Measurements from ENCODE around the gene TPO.
"Not testable (repeated sequence)": the region's sequence is repeated elsewhere in the genome, so short reads cannot be mapped to it uniquely, and the experiment has no call there.

Gene TPO

DNA sequence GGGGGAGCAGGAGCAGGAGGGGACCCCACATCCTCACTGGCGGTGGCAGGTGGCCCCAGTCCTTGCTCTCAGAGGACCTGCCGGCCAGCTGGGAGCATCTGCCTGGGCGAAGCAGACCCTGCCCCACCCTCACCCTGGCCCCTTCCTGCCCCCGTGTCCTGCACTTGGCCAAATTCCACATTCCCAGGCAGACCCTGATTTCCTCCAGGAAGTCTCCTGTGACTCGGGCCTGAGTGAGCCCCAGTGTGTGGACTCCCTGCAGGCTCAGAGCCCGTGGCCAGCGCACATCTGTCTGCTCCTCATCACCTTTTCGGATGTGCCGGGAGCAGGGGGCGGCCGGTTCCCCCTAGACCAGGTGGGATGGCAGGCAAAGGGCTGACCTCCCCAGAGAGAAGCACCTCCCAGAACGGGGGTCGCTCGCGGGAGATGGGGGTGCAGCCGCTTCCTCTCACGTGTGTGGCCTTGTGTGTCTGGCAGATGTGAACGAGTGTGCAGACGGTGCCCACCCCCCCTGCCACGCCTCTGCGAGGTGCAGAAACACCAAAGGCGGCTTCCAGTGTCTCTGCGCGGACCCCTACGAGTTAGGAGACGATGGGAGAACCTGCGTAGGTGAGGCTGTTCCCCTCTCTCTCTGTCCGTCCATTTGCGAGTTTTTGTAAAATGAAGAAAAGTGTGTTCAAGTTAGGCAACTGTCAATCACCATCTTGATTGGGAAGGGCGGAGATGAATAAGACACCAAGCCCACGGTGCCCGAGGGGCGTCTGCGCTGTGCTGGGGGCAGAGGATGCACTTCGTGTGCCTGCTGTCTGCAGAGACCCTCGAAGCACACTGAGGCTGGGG is 90.4 kb downstream of the TPO start:
- no peak for DNase-seq (ENCODE audit: low read depth)

DNA sequence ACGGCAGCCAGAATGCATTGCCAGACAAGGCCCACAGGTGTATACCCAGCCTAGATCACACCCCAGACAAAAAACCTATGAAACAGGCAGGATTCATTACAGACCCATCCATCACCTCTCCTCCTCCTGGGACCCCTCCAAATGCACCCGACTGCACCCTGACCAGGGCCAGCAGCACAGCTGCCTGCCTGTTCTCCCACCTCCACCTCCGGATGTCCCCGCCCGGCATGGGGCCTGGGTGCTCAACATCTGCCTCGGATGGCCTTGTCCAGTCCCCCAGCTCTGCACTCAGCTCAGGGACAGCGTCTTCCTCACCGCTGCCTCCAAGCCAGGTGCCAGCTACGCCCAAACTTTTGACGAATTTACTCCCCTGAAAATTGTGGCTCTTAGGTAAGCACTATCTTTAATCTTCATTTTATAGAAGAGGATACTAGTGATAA is 91.1 kb downstream of the TPO start:
- DNase-seq (ENCODE audit: low read depth), result no peak

DNA sequence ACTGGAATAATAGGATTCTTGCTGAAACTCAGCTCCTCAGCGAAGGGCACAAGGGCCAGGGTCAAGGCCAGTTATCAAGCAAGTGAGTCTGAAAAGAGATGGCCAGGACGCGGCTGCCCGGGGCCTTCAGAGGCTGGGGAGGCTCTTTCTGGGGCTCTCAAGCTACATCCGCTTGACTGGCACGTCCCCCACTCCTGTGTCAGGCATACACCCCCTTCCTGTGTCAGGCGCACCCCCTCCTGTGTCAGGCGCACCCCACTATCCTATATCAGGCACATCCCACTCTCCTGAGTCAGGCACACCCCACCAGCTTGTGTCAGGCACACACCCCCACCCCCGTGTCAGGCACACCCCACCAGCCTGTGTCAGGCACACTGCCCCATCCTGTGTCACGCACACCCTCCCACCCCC is 91.8 kb downstream of the TPO start:
- DNase-seq (ENCODE audit: low read depth), result no peak

DNA sequence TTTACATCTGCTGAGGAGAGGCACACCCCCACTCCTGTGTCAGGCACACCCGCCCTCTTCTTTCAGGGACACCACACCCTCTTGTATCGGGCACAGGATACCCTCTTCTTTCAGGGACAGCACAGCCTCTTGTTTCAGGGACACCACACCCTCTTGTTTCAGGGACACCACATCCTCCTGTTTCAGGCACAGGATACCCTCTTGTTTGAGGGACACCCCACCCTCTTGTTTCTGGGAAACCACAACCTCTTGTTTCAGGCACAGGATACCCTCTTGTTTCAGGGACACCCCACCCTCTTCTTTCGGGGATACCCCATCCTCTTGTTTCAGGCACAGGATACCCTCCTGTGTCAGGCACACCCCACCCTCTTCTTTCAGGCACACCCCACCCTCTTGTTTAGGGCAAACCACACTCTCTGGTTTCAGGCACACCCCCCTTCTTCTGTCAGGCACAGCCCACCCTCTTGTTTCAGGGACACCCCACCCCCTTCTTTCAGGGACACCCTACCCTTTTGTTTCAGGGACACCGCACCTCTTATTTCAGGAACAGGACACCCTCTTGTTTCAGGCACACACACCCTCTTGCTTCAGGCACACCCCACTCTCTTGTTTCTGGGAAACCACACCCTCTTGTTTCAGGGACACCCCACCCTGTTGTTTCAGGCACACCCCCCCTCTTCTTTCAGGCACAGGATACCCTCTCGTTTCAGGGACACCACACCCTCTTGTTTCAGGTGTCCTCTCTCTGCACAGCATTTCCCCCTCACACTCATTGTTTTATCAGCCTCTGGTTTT is 96.2 kb downstream of the TPO start:
- no peak for DNase-seq (ENCODE audit: low read depth)

DNA sequence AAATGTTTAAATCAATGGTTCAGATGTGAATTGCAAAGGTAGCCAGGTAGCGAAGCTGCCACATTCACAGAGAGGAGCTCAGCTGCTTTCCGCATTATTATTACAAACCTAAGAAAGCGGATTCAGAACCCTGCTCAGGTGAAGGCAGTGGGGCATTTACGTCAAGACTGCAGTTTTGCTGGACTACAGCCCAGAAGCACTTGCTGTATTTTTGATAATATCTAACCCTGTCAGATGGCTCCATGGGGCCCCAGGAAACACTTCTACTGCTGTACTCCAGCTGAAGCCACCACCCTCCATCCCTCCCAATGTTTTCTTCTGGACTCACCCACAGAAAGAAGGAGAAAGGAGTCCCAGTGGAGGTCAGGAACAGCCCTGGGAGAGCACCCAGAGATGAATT is 96.9 kb downstream of the TPO start:
- no peak for DNase-seq (ENCODE audit: low read depth)

DNA sequence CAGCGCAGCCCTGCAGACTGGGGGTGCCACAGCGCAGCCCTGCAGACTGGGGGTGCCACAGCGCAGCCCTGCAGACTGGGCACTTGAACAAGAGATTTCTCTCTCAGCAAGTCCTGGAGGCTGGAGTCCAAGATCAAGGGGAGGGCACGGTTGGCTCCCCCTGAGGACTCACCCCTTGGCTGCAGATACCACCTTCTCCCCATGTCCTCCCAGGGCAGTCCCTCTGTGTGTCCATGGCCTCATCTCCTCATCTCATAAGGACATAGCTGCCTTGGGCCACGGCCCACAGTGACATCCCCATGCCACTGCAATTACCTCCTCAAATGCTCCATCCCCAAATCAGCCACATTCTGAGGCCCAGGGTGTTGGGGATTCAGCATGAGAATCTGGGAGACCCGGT is 98.2 kb downstream of the TPO start:
- no peak for DNase-seq (ENCODE audit: low read depth)

DNA sequence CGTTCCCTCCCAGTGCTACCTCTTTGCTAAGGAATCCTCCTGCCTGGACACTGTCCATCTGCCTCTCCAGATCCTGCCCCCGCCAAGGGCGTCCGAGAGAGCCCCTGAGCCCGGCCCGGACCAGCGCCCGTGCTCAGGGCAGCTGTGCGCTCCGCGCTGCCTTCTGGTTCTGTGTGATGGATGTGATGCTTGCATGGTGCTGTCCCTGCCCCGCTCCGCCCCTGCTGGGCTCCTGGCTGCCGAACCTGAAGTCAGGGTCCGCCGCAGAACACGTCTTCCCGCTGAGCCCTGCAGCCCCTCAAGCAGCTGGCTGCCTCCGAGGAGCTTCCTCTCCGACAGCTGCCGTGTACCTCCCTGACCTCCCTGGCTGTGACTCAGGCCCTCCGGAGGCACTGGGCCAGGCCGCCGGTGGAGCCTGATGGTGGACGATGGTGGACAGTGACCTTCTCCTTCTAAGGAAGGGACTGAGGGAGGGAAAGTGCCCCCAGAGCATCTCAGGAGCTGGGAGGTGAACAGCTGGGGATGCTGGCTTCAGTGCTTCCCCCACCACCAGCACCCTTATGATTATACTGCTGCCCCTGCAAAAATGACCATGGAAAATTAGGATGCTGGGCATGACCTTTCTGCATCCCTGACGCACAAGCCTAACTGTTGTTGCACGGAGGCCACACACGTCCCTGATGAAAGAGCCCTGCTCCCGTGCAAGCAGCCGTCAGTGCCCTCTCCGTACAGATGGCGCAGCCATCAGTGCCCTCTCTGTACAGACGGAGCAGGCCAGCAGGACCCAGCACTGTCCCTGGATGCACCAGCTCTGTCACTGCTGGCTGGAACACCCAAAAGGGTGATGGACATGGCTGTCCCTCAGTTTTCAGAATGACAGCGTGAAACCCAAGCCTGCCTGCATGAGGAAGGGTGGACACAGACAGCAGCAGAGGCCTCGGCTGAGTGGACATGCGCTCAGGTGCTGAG is 99.3 kb downstream of the TPO start:
- no peak for DNase-seq (ENCODE audit: low read depth)

DNA sequence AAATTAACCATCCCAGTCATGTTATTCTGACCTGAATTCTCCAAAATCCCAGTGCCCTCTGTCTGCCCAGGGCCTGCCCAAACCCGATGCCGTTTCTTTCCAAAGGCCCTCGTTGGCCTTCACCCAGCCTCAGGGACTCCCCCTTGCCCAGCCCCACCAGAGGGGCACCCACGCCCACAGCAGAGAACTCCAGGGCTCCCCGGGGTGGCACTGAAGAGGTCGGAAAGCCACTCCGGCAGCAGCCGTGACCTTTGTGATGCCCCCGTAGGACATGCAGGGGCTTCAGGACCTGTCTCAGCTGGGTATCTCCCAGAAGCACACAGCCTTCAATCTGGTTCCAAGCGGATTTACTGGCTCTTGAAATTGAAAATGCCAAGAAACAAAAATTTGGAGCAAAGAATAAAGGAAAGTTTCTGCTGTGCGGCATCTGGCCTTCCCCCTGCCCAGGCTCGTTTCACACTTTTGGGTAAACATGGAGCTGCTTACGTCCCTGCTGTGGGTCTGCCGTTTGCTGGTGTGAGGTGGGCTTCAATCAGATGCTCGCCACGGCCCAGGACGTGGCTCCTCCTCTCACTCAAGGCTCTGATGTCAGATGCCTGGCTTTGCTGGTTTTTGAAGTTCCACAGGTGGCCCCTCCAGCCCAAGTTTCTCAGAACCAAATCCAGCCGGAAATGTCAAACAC is 101.3 kb downstream of the TPO start:
- no peak for DNase-seq (ENCODE audit: low read depth)

DNA sequence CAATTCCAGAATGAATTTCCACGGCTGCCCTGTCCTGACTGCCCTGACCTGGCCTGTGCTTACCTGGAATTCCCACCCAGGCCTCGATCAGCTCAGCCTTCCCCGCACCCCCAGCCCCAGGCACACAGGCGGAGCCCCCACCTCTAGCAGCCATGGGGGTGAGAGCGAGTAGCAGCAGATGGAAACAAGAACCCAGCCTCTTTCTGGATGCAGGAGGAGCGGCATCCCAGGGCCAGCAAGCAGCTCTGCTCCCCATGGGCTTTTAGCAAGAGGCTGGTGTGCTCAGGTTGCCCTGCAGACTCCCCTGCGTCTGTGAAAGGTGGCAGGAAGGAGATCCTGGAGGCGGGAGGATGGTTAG is 101.8 kb downstream of the TPO start:
- no peak for DNase-seq (ENCODE audit: low read depth)

DNA sequence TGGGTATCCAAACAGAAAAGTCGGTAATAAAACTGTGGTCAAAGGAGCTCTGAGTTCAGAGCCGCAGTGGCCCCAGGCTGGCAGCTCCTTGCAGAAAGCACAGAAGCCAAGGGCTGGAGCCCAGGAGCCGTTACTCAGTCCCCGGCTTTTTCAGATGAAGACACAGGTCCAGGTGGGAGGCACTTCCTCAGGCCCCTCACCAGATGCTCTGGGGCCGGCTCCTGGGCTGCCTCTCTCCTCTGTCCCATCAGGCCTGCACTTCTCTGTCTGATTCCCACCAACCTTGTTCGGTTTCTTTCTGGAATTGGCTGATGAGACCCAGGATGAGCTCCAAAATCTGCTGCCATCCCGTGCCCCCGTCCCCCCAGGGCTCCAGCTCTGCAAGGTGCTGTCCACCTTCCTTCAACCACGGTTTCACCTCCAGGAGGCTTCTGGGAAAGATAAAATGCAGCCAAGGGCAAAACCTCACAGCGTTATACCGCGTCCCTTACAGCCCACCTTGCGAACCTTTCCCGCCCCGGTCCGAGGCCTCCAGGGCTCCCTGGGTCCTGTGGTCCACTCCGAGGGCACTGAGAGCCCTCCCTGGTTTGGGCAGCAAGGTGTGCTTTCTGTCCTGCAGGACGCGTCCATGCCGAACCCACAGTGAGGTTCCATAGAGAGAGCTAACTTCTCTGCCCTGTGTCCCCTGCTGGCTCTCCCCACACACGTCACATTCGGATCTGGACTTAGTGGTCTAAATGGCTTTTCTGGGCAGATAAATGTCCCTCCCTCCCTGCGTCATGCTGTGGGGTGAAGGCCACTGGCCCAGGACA is 102.9 kb downstream of the TPO start:
- DNase-seq (ENCODE audit: low read depth), result no peak

DNA sequence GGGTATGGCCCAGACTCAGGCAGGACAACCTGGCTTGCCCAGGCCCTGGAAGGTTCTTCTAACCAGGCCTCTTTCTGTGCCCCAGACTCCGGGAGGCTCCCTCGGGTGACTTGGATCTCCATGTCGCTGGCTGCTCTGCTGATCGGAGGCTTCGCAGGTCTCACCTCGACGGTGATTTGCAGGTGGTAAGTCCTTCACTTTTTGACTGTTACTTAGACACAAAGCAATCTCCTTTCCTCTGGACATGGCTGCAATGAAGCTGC is 103.5 kb downstream of the TPO start:
- DNase-seq (ENCODE audit: low read depth), result no peak

DNA sequence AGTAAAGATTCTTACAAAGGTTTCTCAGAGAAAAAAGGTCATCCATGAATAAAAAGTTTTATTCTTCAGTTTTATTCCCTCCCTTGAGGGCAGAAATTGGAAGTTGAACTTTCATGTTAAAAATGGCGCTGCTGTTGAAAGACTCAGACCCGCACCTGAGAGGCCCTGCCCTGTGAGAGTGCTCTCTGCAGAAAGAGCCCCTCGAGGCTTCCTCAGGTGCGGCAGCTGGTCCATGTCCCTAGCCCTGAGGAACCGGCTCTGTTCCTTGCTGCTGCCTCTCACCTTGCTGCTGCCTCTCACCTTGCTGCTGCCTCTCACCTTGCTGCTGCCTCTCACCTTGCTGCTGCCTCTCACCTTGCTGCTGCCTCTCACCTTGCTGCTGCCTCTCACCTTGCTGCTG is 104.0 kb downstream of the TPO start:
- not testable (repeated sequence) for DNase-seq (ENCODE audit: low read depth)

DNA sequence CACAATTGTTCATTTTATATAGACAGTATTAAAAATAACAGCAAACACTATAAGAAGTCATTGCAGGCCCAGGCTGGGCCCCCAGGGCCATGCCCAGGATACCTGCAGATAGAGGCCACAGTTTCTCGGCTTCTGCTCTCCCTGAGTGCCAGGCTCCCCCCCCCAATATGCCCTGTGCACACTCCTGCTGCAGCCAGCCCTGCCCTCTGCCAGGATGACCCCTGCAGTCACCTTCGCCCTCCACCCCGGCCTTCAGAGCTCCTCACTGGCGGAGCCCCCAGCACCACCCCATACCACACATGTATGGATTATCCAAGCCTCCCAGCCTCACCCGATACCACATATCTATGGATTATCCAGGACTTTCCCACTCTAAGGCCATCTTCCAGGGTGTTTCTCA is 104.5 kb downstream of the TPO start:
- no peak for DNase-seq (ENCODE audit: low read depth)

DNA sequence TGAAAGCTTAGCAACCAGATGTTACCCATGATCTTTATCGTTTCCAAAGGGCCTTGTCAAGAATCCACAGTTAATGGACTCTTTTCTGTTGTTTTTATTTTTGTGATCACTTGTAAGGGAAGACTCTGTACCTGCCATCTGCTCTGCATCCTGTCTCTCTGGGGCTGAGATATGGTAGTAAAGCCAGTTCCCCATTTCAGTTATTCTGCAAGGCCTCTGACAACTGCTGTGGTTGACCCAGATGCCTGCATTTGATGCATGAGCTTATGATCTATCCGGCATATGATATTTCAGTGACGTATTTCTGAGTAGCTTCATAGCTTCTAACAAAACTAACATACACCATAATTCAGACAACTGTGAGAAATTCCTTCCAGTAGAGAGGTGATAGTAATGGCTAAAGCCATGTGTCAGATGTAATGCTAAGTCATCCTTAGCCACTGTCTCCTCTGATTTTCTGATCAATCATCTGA is 105.1 kb downstream of the TPO start:
- DNase-seq (ENCODE audit: low read depth), result no peak

DNA sequence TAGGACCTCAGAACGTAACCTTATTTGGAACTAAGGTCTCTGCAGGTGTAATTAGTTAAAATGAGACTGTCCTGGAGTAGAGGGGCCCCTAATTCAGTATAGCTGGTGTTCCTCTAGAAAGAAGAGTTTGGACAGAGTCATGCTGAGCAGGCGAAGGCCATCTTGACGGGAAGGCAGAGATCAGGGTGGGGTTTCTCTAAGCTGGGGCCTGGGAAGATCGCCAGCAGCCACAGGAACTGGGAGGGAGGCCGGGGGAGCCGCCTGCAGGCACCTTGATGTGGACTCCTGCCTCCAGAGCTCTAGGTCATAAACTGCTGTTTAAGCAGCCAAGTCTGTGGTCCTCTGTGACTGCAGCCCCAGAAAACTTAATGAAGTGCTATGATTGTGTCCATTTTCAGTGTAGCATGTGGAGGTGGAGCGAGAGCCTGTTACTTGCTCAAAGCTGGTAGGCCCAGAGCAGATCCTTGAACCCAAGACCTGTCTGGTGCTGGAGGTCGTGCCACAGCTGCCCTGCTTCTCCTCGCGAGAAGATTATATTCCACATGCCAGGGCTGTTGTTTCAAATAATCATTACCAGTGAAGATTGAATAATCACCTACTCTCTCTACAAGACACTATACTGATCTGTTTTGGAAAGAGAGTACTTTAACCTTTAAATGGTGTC is 105.7 kb downstream of the TPO start:
- DNase-seq (ENCODE audit: low read depth), result no peak

DNA sequence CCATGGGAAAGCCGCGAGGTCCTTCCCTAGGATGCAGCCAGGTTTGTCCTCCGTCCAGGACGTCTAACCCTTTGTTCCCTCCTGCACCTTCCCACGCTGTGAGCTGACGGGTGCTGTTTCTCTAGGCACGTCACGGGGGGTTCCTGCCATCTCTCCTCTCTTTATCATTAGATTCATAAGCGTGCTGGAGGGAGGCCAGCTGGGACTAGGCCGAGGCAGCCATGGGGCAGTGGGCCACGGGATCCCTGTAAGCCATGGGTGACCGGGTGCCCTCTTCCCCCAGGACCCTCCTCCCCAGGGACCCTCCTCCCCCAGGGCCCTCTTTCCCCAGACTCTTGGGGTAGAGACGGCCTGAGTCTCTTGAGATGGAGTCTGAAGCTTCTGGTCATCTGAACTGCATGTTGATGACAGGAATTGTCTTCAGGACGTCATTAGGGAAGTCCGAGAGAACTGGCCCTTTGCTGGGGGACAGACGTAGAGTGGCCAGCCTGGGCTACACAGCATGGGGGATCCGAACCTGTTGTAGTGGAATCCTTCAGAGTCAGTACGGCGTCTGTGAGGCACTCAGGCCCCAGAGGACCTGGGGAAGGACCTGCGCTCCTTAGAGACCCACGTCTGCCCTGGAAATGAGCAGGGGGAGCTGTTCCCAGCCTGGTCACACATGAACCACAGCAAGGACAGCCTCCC is 108.1 kb downstream of the TPO start:
- no peak for DNase-seq (ENCODE audit: low read depth)

DNA sequence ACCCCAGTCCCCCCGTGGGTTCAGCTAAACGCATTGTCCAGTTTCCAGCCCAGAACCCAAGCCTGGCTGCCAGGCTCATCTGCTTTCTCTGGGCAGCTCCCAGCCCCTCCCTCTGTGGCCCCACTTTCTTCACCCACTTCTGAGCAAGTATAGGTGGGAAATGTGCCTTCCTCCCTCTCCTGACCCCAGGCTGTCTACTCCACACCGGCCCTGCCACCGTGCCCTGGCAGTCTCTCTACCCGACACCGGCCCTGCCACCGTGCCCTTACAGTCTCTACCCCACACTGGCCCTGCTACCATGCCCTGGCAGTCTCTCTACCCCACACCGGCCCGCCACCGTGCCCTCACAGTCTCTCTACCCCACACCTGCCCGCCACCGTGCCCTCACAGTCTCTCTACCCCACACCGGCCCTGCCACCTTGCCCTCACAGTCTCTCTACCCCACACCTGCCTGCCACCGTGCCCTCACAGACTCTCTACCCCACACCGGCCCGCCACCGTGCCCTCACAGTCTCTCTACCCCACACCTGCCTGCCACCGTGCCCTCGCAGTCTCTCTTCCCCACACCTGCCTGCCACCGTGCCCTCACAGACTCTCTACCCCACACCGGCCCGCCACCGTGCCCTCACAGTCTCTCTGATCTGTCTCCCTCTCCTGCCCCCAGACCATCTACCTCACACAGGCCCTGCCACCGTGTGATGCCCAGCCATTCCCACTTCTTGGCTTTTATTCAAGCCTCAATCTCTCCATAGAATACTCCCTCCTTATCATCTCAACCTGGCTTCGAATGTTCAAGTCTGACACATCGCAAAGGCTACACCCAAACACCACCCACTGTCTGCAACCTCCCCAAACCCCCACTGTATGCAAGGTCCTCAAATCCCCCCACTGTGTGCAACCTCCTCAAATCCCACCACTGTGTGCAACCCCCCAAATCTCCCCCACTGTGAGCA is 108.9 kb downstream of the TPO start:
- no peak for DNase-seq (ENCODE audit: low read depth)

DNA sequence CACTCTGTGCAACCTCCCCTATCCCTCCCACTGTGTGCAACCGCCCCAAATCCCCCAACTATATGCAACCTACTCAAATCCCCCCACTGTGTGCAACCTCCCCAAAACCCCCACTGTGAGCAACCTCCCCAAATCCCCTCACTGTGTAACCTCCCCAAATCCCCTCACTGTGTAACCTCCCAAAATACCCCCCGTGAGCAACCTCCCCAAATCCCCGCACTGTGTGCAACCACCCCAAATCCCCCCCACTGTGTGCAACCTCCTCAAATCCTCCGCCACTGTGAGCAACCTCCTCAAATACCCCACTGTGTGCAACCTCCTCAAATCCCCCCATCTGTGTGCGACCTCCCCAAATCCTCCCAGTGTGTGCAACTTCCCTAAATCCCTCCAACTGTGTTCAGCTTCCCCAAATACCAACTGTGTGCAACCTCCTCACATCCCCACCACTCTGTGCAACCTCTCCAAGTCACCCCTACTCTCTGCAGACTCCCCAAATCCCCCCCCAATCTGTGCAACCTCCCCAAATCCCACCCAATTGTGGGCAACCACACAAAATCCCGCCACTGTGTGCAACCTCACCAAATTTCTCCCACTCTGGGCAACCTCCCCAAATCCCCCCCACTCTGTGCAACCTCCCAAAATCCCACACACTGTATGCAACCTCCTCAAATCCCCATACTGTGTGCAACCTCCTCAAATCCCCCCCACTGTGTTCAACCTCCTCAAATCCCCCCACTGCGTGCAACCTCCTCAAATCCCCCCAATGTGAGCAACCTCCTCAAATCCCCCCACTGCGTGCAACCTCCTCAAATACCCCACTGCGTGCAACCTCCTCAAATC is 114.1 kb downstream of the TPO start:
- no peak for DNase-seq (ENCODE audit: low read depth)

Measured in activated T-cell treated with anti-CD3 and anti-CD28 coated beads for 48 hours (primary cell).